Lower leg skin (tissue), 3 donors: ENCODE data around the gene STAT6.

Source experiments
- CTCF ChIP-seq, 3 donors: fragments of 450-650 bp; IDR thresholded peaks; one replicate each; pipeline ENCODE4 v1.5.1; 2016; ENCODE audit warnings: antibody characterized with exemption in 3 of 3, mild to moderate bottlenecking in 3 of 3, moderate library complexity in 2 of 3
- POLR2A ChIP-seq, 2 donors: fragments of 450-650 bp; IDR thresholded peaks; one replicate each; pipeline ENCODE4 v1.6.1; 2016 to 2017; ENCODE audit warnings: antibody characterized with exemption in 2 of 2, mild to moderate bottlenecking in 1 of 2, moderate library complexity in 1 of 2

DNA sequence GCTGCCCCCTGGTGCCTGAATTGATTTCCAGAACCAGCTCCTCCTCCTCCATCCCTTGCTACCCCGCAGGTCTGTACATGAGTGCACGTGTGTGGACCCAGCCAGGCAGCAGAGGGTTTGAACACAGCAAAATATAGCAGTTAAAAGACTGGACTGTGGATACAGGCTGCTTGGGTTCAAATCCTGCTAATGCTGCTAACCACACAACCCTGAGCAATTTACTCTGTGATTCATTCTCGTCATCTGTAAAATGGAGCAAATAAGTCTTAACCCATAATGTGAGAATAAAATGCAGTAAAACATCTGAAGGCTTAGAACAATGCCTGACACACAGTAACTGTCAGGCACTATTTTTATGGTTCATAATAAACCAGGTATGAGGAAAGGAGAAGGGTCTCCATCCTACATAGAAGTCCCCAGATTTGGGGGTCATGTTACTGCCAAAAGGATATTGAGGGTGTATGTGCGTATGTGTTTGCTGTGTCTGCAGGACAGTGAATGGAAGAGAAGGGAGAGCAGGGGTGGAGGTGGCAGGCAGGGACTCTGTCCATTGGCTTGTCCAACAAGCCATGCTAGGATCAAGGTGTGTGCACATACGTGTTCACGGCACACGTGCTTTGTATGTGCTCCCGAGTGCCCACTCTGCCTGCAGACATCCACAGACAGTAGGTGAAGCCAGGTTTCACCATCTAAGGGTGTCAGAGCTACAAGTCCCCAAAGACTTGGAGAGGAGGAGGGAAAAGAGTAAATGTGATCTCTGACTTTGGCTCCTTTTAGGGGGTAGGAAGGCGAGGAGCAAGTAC lies 1.5 kb upstream of the STAT6 start:
- TF ChIP-seq CTCF (IDR thresholded peaks at IDR 0.05) (no peak), POLR2A (IDR thresholded peaks at IDR 0.05) (no peak)
